SK-N-SH (cell line): ENCODE data around the gene NSRP1.

Source experiments
- EP300 ChIP-seq, 2 experiments: IDR thresholded peaks; 2 replicates each; pipeline versions ENCODE4 v1.4.0 to v1.6.1; 2012; ENCODE audit warnings: borderline replicate concordance in 1 of 2, low read depth in 1 of 2, low read length in 1 of 2
- FOXJ3 ChIP-seq: sonication (generic); formaldehyde crosslinking; IDR thresholded peaks from 2 replicates; pipeline ENCODE4 v1.5.1; 2020; ENCODE audit warnings: mild to moderate bottlenecking, missing genetic modification reagents
- GABPA ChIP-seq: IDR thresholded peaks from 2 replicates; pipeline ENCODE4 v1.4.0; 2012; ENCODE audit warnings: low read depth, mild to moderate bottlenecking
- MXI1 ChIP-seq: IDR thresholded peaks from 2 replicates; pipeline ENCODE4 v1.6.1; 2012; ENCODE audit warnings: mild to moderate bottlenecking, low read depth, low read length, improper control_type of control experiment
- POLR2AphosphoS5 ChIP-seq: IDR thresholded peaks from 2 replicates; pipeline ENCODE4 v1.6.1; 2012; ENCODE audit warnings: low read depth, low read length
- TF ChIP-seq, protein P1 (sequence below): fragments of 200-600 bp; sonication (generic); IDR thresholded peaks from 2 replicates; pipeline ENCODE4 v1.6.1; 2017; ENCODE audit warnings: antibody characterized with exemption, mild to moderate bottlenecking, moderate library complexity
- TF ChIP-seq, protein P2 (sequence below): IDR thresholded peaks from 2 replicates; pipeline ENCODE4 v1.4.0; 2012; ENCODE audit warnings: low read depth, borderline replicate concordance
- TF ChIP-seq, protein P3 (sequence below): fragments of 150-350 bp; IDR thresholded peaks from 2 replicates; pipeline ENCODE4 v1.6.1; 2017; ENCODE audit warnings: antibody characterized with exemption, low read length, low read depth, borderline replicate concordance

DNA sequence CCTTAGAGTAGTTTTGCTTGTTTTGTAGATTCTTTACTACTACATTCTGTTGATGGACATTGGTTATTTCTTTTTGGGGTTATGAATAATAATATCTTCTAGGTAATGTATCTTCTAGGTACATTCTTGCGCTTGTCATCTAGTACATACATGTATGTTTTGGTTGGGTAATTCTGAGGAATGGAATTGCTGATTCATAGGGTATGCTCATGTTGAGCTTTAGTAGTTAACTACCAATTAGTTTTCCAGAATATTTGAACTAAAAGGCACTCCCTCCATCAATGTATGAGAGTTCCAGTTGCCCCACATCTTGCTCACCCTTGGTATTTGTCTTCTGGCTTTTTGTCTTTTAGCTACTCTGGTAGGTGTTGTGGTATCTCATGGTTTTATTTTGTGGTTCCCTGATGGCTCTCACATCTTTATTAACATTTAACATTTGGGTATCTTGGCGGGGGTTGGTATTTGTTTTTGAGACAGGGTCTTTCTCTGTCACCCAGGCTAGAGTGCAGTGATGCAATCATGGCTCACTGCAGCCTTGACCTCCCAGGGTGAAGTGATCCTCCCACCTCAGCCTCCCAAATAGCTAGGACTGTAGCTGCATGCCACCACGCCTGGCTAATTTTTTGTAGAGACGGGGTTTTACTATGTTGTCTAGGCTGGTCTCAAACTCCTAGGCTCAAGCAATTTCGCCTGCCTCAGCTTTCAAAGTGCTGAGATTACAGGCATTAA lies 71.8 kb downstream of the NSRP1 start:
- no peak for TF ChIP-seq GABPA
- TF ChIP-seq, protein P1, sequence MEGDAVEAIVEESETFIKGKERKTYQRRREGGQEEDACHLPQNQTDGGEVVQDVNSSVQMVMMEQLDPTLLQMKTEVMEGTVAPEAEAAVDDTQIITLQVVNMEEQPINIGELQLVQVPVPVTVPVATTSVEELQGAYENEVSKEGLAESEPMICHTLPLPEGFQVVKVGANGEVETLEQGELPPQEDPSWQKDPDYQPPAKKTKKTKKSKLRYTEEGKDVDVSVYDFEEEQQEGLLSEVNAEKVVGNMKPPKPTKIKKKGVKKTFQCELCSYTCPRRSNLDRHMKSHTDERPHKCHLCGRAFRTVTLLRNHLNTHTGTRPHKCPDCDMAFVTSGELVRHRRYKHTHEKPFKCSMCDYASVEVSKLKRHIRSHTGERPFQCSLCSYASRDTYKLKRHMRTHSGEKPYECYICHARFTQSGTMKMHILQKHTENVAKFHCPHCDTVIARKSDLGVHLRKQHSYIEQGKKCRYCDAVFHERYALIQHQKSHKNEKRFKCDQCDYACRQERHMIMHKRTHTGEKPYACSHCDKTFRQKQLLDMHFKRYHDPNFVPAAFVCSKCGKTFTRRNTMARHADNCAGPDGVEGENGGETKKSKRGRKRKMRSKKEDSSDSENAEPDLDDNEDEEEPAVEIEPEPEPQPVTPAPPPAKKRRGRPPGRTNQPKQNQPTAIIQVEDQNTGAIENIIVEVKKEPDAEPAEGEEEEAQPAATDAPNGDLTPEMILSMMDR = no peak
- TF ChIP-seq MXI1 = no peak
- no peak for TF ChIP-seq POLR2AphosphoS5
- no peak for TF ChIP-seq EP300 (IDR thresholded peaks at IDR 0.05; ENCODE audit: borderline replicate concordance in 1 of 2, low read depth in 1 of 2, low read length in 1 of 2)
- TF ChIP-seq, protein P2, sequence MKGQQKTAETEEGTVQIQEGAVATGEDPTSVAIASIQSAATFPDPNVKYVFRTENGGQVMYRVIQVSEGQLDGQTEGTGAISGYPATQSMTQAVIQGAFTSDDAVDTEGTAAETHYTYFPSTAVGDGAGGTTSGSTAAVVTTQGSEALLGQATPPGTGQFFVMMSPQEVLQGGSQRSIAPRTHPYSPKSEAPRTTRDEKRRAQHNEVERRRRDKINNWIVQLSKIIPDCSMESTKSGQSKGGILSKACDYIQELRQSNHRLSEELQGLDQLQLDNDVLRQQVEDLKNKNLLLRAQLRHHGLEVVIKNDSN = no peak
- TF ChIP-seq, protein P3, sequence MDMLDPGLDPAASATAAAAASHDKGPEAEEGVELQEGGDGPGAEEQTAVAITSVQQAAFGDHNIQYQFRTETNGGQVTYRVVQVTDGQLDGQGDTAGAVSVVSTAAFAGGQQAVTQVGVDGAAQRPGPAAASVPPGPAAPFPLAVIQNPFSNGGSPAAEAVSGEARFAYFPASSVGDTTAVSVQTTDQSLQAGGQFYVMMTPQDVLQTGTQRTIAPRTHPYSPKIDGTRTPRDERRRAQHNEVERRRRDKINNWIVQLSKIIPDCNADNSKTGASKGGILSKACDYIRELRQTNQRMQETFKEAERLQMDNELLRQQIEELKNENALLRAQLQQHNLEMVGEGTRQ = no peak
- no peak for TF ChIP-seq FOXJ3 (CRISPR knock-in tag)
